SK-N-MC (cell line): ENCODE measurements around the gene FZD2.

Experiments
- EZH2 ChIP-seq: fragments of 200-600 bp; sonication (generic); IDR thresholded peaks from one replicate; pipeline ENCODE4 v1.6.1; 2017; ENCODE audit warnings: antibody characterized with exemption
- FOXP2 ChIP-seq: optimal IDR thresholded peaks from 2 replicates; pipeline ENCODE3; 2011; ENCODE audit warnings: mild to moderate bottlenecking, moderate library complexity; ENCODE audit not compliant: insufficient read depth; ENCODE audit errors: extremely low read length, control extremely low read depth
- POLR2AphosphoS5 ChIP-seq: IDR thresholded peaks from 2 replicates; pipeline ENCODE4 v1.6.1; 2012; ENCODE audit warnings: mild to moderate bottlenecking, low read depth, low read length, borderline replicate concordance

DNA sequence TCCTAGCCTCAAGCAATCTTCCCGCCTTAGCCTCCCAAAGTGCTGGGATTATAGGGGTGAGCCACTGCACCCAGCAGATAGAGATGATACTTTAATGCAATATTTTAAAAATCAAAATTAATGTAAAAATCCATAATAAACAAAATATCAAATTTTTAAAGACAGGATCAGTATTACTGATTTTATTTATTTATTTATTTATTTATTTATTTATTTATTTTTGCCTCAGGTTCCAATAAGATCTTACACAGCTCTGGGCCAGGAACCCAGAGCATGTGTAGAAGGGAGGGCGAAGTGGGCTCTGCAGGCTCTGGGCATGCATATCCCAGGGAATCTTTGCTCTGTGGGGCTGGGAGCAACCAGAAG is 41.6 kb downstream of the FZD2 start:
- TF ChIP-seq POLR2AphosphoS5 (no peak), EZH2 (no peak), FOXP2 (no peak)
